Kidney epithelial cell (primary cell): ENCODE data around the gene SEMA3C. TPM values are rescaled to one million over a fixed set of nuclear protein-coding genes. Genes with fewer than 3 reads are reported as not detected.

Experiments
- DNase-seq: peaks from one replicate; pipeline ENCODE4 v3.0.0-alpha.2; 2010; ENCODE audit warnings: low read depth
- H3K27me3 ChIP-seq: 2 replicates; pipeline ENCODE4 v1.6.0; 2011; ENCODE audit warnings: low read length; ENCODE audit not compliant: control insufficient read depth, insufficient read depth
- H3K36me3 ChIP-seq: 2 replicates; pipeline ENCODE4 v1.5.1; 2011; ENCODE audit warnings: low read length; ENCODE audit not compliant: control insufficient read depth, insufficient read depth
- H3K4me3 ChIP-seq: 2 replicates; pipeline ENCODE4 v1.5.1; 2011; ENCODE audit warnings: low read depth, mild to moderate bottlenecking, control low read depth, low read length
- total RNA-seq: library from RNA; depleted of rRNA; stranded (reverse); fragments of >200 nt; gene quantifications from 2 replicates; pipeline ENCODE4 v1.2.3, GENCODE V29; 2015
- TF ChIP-seq, protein P1 (sequence below): IDR thresholded peaks from 2 replicates; pipeline ENCODE4 v1.5.1; 2011; ENCODE audit warnings: mild to moderate bottlenecking, moderate library complexity, low read length, control low read depth, inconsistent platforms; ENCODE audit not compliant: insufficient read depth, poor library complexity, severe bottlenecking

The SEMA3C gene
- total RNA-seq, 1 donor from 2014 or later: 113 TPM

DNA sequence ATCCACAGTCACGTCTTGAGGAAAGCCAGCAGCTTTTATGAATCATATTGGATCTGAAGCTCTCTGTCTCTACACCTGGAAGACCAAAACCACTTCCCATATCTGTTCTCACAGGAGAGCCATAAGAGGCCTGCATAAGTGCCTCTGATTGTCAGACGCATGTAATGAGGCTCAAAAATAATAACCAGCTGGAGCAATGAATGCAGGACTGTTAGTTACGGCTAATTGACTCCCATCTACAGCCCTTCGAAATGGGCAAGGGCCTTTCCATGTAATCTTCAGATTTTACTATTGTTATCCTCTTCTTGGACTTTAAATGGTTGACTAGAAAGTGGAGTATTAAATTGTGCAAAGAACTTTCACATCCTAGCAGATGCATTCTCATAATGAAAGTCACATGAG lies 4.4 kb upstream of the SEMA3C start:
- DNase-seq: no peak
- H3K27me3 ChIP-seq: no peaks in the 10 kb centered on the region
- H3K36me3 ChIP-seq: no peaks in the 10 kb centered on the region
- TF ChIP-seq, protein P1, sequence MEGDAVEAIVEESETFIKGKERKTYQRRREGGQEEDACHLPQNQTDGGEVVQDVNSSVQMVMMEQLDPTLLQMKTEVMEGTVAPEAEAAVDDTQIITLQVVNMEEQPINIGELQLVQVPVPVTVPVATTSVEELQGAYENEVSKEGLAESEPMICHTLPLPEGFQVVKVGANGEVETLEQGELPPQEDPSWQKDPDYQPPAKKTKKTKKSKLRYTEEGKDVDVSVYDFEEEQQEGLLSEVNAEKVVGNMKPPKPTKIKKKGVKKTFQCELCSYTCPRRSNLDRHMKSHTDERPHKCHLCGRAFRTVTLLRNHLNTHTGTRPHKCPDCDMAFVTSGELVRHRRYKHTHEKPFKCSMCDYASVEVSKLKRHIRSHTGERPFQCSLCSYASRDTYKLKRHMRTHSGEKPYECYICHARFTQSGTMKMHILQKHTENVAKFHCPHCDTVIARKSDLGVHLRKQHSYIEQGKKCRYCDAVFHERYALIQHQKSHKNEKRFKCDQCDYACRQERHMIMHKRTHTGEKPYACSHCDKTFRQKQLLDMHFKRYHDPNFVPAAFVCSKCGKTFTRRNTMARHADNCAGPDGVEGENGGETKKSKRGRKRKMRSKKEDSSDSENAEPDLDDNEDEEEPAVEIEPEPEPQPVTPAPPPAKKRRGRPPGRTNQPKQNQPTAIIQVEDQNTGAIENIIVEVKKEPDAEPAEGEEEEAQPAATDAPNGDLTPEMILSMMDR: no peak
- H3K4me3 ChIP-seq: no peak overlapping the region

DNA sequence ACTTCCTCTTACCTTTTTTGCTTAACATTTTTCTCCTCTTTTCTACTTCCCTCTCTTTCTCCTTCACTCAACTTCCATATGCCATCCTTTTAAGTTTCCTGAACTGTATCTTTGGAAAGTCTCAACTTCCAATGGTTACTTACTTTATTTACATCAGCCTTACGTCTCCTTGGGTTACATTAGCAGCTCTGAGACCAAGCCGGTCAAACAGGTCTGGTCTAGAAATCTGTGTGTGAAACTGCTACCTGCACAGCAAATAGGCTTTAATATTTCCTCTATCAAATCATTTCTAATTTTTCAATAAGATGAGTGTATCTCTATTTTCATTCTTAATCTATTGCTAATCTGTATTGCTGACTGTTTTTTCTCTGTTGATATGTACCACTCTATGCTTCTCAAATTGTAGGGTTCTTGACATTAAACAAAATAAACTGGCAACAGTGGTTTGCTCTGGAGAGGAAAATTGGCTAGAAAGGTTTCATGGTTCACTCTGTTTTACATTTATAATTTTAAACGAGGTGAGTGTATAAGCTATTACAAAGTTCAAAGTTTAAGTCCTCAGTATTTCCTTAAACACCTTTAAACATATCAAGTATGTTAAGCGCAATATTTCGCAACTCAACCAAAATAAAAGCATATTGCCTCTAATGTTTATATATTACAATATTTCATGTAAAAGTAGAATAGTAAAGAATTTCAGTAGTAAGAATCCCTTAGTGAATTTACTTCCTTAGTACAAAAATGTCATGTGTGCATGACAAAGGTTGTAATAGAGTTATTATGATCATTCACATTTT lies 3.6 kb upstream of the SEMA3C start:
- no peaks in the 10 kb centered on the region for H3K27me3 ChIP-seq
- TF ChIP-seq, protein P1: no peak
- H3K36me3 ChIP-seq: no peaks in the 10 kb centered on the region
- no peak for DNase-seq
- H3K4me3 ChIP-seq: no peak overlapping the region

DNA sequence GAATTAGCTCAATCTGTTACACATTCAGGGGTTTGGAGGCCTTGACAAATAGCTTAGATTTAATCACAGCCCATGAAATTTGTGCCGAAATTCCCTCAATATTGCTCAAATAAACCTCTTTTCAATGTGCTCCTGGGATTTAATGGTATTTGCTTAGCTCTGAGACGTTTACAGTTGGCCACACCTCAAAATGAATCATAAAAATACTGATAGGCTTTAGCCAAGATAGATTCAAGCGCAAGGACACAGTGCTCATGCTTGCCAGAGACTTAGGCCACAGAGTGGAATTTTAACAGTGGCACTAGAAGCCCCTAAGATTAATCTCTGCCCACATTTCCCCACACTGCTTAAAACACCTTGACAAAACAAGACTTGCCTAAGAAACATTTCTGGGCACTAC lies 2.3 kb upstream of the SEMA3C start:
- Histone ChIP-seq H3K4me3 (no peak overlapping the region), H3K27me3 (no peaks in the 10 kb centered on the region), H3K36me3 (no peaks in the 10 kb centered on the region)
- TF ChIP-seq, protein P1: no peak
- DNase-seq: no peak

DNA sequence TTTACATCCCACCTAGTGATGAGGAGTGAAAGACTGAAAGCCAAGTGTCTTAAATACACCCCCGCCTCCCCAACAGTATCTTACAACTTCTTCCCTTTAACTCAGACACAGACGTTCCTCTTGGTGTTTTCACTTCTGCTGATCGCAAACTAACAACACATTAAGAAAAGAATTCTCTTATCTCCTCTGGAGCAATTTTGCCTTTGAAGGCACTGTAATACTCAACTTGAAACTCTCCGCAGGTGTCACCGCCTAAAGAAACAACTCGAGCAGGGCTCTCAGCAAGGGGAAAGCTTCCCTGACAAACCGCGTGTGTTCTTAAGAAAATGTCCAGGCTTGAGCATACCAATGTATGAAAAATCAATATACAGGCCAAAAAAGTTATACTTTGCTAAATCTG lies 452 bp downstream of the SEMA3C start:
- TF ChIP-seq, protein P1: no peak
- H3K36me3 ChIP-seq: no peaks in the 10 kb centered on the region
- H3K27me3 ChIP-seq: no peaks in the 10 kb centered on the region
- peak overlapping the region; percentile 94 for H3K4me3 ChIP-seq
- no peak for DNase-seq

DNA sequence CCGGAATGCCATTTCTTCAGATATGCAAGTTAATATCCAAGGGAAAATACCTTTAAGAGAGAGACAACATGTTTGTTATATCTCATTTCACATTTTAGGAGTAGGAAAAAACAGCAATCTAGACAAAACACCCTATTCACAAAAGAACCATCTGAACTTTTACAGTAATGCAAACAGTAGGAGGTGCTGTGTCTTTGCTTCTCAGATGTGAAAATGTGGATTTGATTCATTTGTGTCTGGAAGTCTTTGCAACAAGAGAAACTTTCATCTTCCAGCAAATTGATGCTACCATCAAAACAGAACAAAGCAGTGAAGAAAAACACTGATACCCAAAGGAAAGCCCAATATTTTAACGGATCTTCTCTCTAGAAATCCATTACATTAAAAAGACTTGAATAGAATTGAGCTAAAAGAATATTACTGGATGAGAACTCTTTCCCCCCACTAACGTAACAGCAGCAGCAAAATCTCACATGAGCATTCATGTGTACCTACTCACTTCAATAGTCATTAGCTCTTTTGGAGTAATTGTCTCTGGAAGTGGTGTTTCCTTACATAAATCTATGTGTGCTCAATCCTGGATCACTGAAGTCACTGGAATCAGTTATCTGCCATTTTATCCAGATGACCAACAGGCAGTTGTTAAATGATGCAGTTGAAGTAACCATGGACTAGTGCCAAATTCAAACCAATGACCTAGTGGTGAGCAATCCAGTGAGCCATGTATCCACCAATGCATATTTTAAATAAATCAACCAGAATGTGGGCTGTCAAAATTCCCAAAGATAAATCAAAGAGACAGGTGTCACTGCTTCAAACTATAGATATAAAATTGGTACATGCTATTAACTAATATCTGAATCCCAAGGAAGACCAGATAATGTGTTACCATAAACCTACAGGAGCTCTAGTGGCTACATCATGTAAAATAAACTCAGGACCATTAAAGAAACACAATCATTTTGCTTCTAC lies 1.8 kb downstream of the SEMA3C start:
- TF ChIP-seq, protein P1: peak; percentile 29
- H3K4me3 ChIP-seq: peak overlapping the region; percentile 94
- no peaks in the 10 kb centered on the region for H3K27me3 ChIP-seq
- peak; percentile 56 for DNase-seq
- H3K36me3 ChIP-seq: no peaks in the 10 kb centered on the region
